Activated T-helper 1 cell treated with anti-CD3 and anti-CD28 coated beads, Interleukin-12 subunit alpha, Interleukin-12 subunit beta, Interleukin-2, Interleukin-4 antibody, amounts not matched to agents 30 ng/mL and 10 ng/mL and 1 ng/mL, durations not matched to agents 14 hours and 24 hours and 36 hours (primary cell): ENCODE measurements around the gene NLRC5. TPM values are rescaled to one million over a fixed set of nuclear protein-coding genes. Genes with fewer than 3 reads are reported as not detected.
"Not testable (repeated sequence)": the region's sequence is repeated elsewhere in the genome, so short reads cannot be mapped to it uniquely, and the experiment has no call there.

Experiments
- DNase-seq: peaks from one replicate; pipeline ENCODE4 v3.0.0; 2021; ENCODE audit warnings: low spot score
- H3K27ac Mint-ChIP-seq: one replicate; pipeline ENCODE4 v1.8.0; 2021; ENCODE audit warnings: mild to moderate bottlenecking, mixed read lengths
- H3K27me3 Mint-ChIP-seq: one replicate; pipeline ENCODE4 v1.8.0; 2022; ENCODE audit warnings: mild to moderate bottlenecking, moderate library complexity, mixed read lengths; ENCODE audit not compliant: insufficient read depth
- H3K36me3 Mint-ChIP-seq: one replicate; pipeline ENCODE4 v1.8.0; 2021; ENCODE audit warnings: low read depth, mixed read lengths
- H3K4me1 Mint-ChIP-seq: one replicate; pipeline ENCODE4 v1.8.0; 2021; ENCODE audit warnings: low read depth, mixed read lengths
- H3K4me3 Mint-ChIP-seq: one replicate; pipeline ENCODE4 v1.8.0; 2021; ENCODE audit warnings: mild to moderate bottlenecking, moderate library complexity, mixed read lengths
- H3K9me3 Mint-ChIP-seq: one replicate; pipeline ENCODE4 v1.8.0; 2021; ENCODE audit warnings: mixed read lengths
- intact Hi-C: fragments of 100-400 bp; cut with micrococcal nuclease; formaldehyde crosslinking; loops from one replicate; pipeline ENCODE4 v1.15.1; 2024
- total RNA-seq: library from RNA; stranded (reverse); gene quantifications from 2 replicates; pipeline ENCODE4 v1.2.3, GENCODE V29; 2022

The NLRC5 gene
- total RNA-seq, 1 donor from 2014 or later: 175 TPM

GRCh38 chr16:56965149-56966092 lies 23.9 kb upstream of the NLRC5 start:
- Mint-ChIP-seq H3K27ac (peak overlapping the region; percentile 59), H3K36me3 (no peaks in the 10 kb centered on the region), H3K4me3 (no peak overlapping the region), H3K9me3 (no peaks in the 10 kb centered on the region), H3K4me1 (peaks cover 23% of the 10 kb centered on the region), H3K27me3 (no peaks in the 10 kb centered on the region)
- intact Hi-C loops: loop anchor here (1.0 kb wide), 1 partner anchor 76 kb away; no protein-coding TSS in a partner anchor
- no peak for DNase-seq

DNA sequence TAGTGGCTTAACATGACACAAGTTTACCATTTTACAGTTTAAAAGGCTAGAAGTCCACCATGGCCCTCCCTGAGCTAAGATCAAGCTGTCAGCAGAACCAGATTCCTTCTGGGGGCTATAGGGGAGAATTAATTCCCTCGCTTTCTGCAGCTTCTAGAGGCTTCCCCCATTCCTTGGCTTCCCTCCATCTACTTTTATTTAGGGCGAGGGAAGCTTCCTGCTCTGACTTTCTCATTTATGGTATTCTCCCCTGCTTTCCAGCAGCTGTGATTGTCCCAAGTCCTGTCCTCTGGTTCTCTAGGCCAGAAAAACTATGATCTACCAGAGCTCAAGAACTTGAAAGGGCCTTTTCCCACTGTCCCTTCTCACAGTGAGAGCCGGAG lies 23.3 kb upstream of the NLRC5 start:
- Mint-ChIP-seq H3K27ac (peak overlapping the region; percentile 56), H3K27me3 (no peaks in the 10 kb centered on the region), H3K4me3 (no peak overlapping the region), H3K36me3 (no peaks in the 10 kb centered on the region), H3K4me1 (peaks cover 24% of the 10 kb centered on the region), H3K9me3 (no peaks in the 10 kb centered on the region)
- no peak for DNase-seq
- intact Hi-C loops: no loop called here

GRCh38 chr16:56967733-56968132 lies 21.6 kb upstream of the NLRC5 start:
- no peaks in the 10 kb centered on the region for H3K27me3 Mint-ChIP-seq
- H3K9me3 Mint-ChIP-seq: no peaks in the 10 kb centered on the region
- intact Hi-C loops: no loop called here
- no peaks in the 10 kb centered on the region for H3K36me3 Mint-ChIP-seq
- H3K4me3 Mint-ChIP-seq: no peak overlapping the region
- no peak for DNase-seq
- H3K4me1 Mint-ChIP-seq: peaks cover 28% of the 10 kb centered on the region
- H3K27ac Mint-ChIP-seq: no peak overlapping the region

DNA sequence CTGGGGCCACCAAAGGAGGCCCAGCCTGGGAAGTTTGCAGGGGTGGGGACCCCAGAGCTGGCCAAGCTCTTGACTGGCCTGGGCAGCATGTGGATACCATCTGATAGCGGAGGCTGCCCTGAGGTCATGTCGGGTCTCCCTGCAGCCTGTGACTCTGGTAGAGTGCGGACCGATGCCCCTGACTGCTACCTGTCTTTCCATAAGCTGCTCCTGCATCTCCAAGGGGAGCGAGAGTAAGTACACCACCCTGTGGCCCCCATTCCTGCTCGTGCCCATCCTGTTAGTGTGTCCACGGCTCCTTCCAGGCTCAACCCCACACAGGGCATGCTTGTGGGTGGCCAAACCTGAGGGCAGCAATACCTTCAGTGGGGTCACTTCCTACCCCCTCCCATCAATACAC lies 19.6 kb upstream of the NLRC5 start:
- Mint-ChIP-seq H3K27me3 (no peaks in the 10 kb centered on the region), H3K36me3 (no peaks in the 10 kb centered on the region), H3K4me1 (peaks cover 36% of the 10 kb centered on the region), H3K27ac (no peak overlapping the region), H3K4me3 (no peak overlapping the region), H3K9me3 (no peaks in the 10 kb centered on the region)
- intact Hi-C loops: no loop called here
- no peak for DNase-seq

GRCh38 chr16:56970934-56971767 lies 18.2 kb upstream of the NLRC5 start:
- no peak for DNase-seq
- no peaks in the 10 kb centered on the region for H3K27me3 Mint-ChIP-seq
- no peaks in the 10 kb centered on the region for H3K36me3 Mint-ChIP-seq
- no peak overlapping the region for H3K27ac Mint-ChIP-seq
- no peaks in the 10 kb centered on the region for H3K9me3 Mint-ChIP-seq
- H3K4me3 Mint-ChIP-seq: no peak overlapping the region
- intact Hi-C loops: no loop called here
- H3K4me1 Mint-ChIP-seq: peaks cover 36% of the 10 kb centered on the region

GRCh38 chr16:56971768-56972043 lies 17.7 kb upstream of the NLRC5 start:
- Mint-ChIP-seq H3K27me3 (no peaks in the 10 kb centered on the region), H3K9me3 (no peaks in the 10 kb centered on the region), H3K36me3 (no peaks in the 10 kb centered on the region), H3K27ac (no peak overlapping the region), H3K4me3 (no peak overlapping the region), H3K4me1 (peaks cover 33% of the 10 kb centered on the region)
- DNase-seq: no peak
- intact Hi-C loops: no loop called here

DNA sequence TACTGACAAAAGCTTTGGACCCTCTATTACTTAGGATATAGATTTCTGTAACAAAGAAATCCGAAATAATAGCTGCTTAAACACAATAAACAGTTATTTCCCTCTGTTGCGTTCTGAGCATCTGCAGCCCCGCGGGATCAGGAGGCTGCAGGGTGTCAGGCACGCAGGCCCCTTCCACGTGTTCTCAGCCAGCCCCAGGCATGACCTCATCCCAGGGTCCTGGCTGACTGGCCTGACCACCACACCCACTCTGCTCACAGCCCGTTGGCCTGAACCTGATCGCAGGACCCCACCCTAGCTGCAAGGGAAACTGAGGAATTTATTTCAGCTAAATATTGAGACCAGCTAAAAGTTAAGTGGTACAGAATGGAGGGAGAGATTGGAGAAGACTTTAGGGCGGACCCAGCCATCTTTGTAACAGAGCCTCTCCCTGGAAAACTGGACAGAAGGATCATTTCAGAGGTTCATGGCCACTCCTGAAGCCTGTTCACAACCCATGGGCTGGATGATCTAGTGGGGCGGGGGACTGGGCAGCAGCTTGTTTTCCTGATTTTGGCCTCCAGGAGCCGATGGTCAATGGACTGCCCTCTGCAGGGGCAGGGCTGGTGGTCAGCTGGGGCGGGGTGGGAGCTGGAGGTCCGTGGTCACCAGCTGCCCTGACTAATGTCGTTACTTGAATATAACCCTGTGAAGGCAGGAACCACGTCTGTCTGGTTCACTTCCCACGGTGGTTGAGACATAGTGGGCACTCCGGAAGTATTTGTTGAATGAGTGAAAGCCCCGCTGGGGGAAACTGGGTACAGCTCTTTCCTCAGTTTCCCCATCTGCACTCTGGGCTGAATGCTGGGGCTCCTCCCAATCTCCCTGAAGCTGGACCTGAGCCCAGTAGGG lies 16.7 kb upstream of the NLRC5 start:
- intact Hi-C loops: no loop called here
- peaks cover 33% of the 10 kb centered on the region for H3K4me1 Mint-ChIP-seq
- no peak overlapping the region for H3K27ac Mint-ChIP-seq
- H3K9me3 Mint-ChIP-seq: no peaks in the 10 kb centered on the region
- H3K4me3 Mint-ChIP-seq: no peak overlapping the region
- H3K27me3 Mint-ChIP-seq: no peaks in the 10 kb centered on the region
- no peaks in the 10 kb centered on the region for H3K36me3 Mint-ChIP-seq
- no peak for DNase-seq

GRCh38 chr16:56973294-56973689 lies 16.1 kb upstream of the NLRC5 start:
- Mint-ChIP-seq H3K36me3 (no peaks in the 10 kb centered on the region), H3K27me3 (no peaks in the 10 kb centered on the region), H3K27ac (peak overlapping the region; percentile 56), H3K4me3 (no peak overlapping the region), H3K4me1 (peaks cover 33% of the 10 kb centered on the region), H3K9me3 (no peaks in the 10 kb centered on the region)
- DNase-seq: no peak
- intact Hi-C loops: no loop called here

- H3K36me3 Mint-ChIP-seq, intact Hi-C loops, H3K4me3 Mint-ChIP-seq, H3K27ac Mint-ChIP-seq, H3K9me3 Mint-ChIP-seq, H3K27me3 Mint-ChIP-seq, DNase-seq: not testable (repeated sequence)
- peaks cover 33% of the 10 kb centered on the region for H3K4me1 Mint-ChIP-seq
Observed at GRCh38 chr16:56973899-56974298, 15.5 kb upstream of the NLRC5 start.

GRCh38 chr16:56974549-56975300 lies 14.6 kb upstream of the NLRC5 start:
- Mint-ChIP-seq H3K9me3 (no peaks in the 10 kb centered on the region), H3K4me3 (no peak overlapping the region), H3K4me1 (peaks cover 33% of the 10 kb centered on the region), H3K27ac (peak overlapping the region; percentile 26), H3K27me3 (no peaks in the 10 kb centered on the region), H3K36me3 (no peaks in the 10 kb centered on the region)
- DNase-seq: no peak
- intact Hi-C loops: no loop called here

- Mint-ChIP-seq H3K9me3 (no peaks in the 10 kb centered on the region), H3K36me3 (no peaks in the 10 kb centered on the region), H3K4me1 (peaks cover 34% of the 10 kb centered on the region), H3K27me3 (no peaks in the 10 kb centered on the region), H3K27ac (no peak overlapping the region), H3K4me3 (no peak overlapping the region)
- intact Hi-C loops: no loop called here
- no peak for DNase-seq
Observed at GRCh38 chr16:56975714-56976113, 13.6 kb upstream of the NLRC5 start.

- Mint-ChIP-seq H3K36me3 (peaks cover 12% of the 10 kb centered on the region), H3K4me3 (no peak overlapping the region), H3K27me3 (no peaks in the 10 kb centered on the region), H3K4me1 (peaks cover 44% of the 10 kb centered on the region), H3K27ac (no peak overlapping the region), H3K9me3 (no peaks in the 10 kb centered on the region)
- intact Hi-C loops: no loop called here
- no peak for DNase-seq
Observed at GRCh38 chr16:56977216-56977615, 12.1 kb upstream of the NLRC5 start.
